IPS-18a (cell line): ENCODE results near the gene GAA.
"Not testable (repeated sequence)": the region's sequence is repeated elsewhere in the genome, so short reads cannot be mapped to it uniquely, and the experiment has no call there.

ENCODE experiments used
- H3K27ac ChIP-seq: one replicate; pipeline ENCODE4 v1.5.1; 2013; ENCODE audit warnings: low read length
- H3K27me3 ChIP-seq: one replicate; pipeline ENCODE4 v1.6.1; 2013; ENCODE audit warnings: mild to moderate bottlenecking, low read length; ENCODE audit not compliant: control insufficient read depth, insufficient read depth
- H3K36me3 ChIP-seq: one replicate; pipeline ENCODE4 v1.6.1; 2013; ENCODE audit warnings: low read depth, low read length; ENCODE audit not compliant: control insufficient read depth
- H3K4me1 ChIP-seq: one replicate; pipeline ENCODE4 v1.6.1; 2013; ENCODE audit warnings: low read depth, low read length; ENCODE audit not compliant: control insufficient read depth
- H3K4me3 ChIP-seq: one replicate; pipeline ENCODE4 v1.5.1; 2013; ENCODE audit warnings: low read length
- H3K9ac ChIP-seq: one replicate; pipeline ENCODE4 v1.6.1; 2013; ENCODE audit warnings: mild to moderate bottlenecking, low read length, moderate library complexity
- H3K9me3 ChIP-seq: one replicate; pipeline ENCODE4 v1.6.1; 2013; ENCODE audit warnings: low read depth, low read length; ENCODE audit not compliant: control insufficient read depth

GAA gene

GRCh38 chr17:80086081-80086480 lies 15.3 kb upstream of the GAA start:
- no peak overlapping the region for H3K9ac ChIP-seq
- H3K27me3 ChIP-seq: no peaks in the 10 kb centered on the region
- H3K4me1 ChIP-seq: no peaks in the 10 kb centered on the region
- H3K27ac ChIP-seq: no peak overlapping the region
- H3K9me3 ChIP-seq: no peaks in the 10 kb centered on the region
- H3K4me3 ChIP-seq: no peak overlapping the region
- H3K36me3 ChIP-seq: no peaks in the 10 kb centered on the region

GRCh38 chr17:80086616-80087015 lies 14.8 kb upstream of the GAA start:
- Histone ChIP-seq H3K9ac (no peak overlapping the region), H3K36me3 (no peaks in the 10 kb centered on the region), H3K27ac (no peak overlapping the region), H3K4me1 (no peaks in the 10 kb centered on the region), H3K9me3 (no peaks in the 10 kb centered on the region), H3K27me3 (no peaks in the 10 kb centered on the region), H3K4me3 (no peak overlapping the region)

DNA sequence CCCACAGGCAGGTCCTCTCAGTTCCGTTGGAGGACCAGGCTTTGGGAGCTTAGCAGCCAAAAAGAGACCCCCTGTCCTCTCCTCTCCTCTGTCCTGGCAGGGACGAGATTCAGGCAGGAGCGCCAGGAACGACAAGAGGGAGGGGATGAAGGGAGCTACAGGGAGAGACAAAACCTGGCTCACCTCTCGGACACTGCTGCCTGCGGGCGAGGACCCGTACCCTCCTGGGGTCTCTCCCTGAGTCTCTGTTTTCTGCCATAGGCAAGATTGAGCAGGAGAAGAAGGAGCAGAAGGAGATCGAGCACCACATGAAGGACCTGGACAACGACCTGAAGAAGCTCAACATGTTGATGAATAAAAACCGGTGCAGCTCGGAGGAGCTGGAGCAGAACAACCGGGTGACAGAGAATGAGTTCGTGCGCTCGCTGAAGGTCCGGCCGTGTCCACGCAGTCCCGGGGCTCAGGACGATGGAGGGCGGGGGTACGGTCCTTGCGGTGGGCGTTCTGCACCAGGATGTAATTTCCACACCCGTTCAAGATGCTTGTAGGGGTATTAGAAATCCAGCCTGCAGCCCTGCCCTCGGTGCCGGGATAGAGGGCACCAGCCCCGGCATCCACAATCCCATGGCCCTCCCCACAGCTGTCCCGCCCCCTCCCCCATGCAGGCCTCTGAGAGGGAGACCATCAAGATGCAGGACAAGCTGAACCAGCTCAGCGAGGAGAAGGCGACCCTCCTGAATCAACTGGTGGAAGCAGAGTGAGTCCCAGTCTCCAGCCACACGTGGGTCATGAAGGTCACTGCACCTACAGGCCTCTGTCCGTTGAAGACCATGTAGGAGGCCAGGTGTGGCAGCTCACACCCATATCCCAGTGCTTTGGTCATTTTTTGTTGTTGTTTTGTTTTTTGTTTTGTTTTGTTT lies 13.8 kb upstream of the GAA start:
- Histone ChIP-seq H3K4me1 (no peaks in the 10 kb centered on the region), H3K36me3 (no peaks in the 10 kb centered on the region), H3K27me3 (no peaks in the 10 kb centered on the region), H3K4me3 (no peak overlapping the region), H3K9ac (no peak overlapping the region), H3K9me3 (no peaks in the 10 kb centered on the region), H3K27ac (no peak overlapping the region)

DNA sequence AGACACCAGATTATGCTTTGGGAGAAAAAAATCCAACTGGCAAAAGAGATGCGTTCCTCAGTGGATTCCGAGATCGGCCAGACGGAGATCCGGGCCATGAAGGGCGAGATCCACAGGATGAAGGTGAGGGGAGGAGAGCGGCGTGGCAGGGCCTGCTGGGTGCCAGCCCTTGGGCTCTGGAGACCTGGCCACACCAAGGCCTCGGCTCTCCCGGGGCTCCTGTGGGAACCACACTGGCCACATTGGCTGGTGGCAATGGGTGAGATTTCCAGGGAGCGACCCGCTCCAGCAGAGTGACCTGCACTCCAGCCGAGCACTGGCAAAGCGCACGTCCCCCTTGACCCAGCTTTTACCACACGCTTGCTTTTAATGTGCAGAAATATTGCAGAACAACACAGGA lies 11.6 kb upstream of the GAA start:
- Histone ChIP-seq H3K9ac (no peak overlapping the region), H3K36me3 (no peaks in the 10 kb centered on the region), H3K4me1 (no peaks in the 10 kb centered on the region), H3K9me3 (no peaks in the 10 kb centered on the region), H3K4me3 (no peak overlapping the region), H3K27me3 (no peaks in the 10 kb centered on the region), H3K27ac (no peak overlapping the region)

GRCh38 chr17:80090164-80090563 lies 11.2 kb upstream of the GAA start:
- not testable (repeated sequence) for H3K4me3 ChIP-seq, H3K36me3 ChIP-seq, H3K9me3 ChIP-seq, H3K27ac ChIP-seq, H3K9ac ChIP-seq, H3K4me1 ChIP-seq, H3K27me3 ChIP-seq

- Histone ChIP-seq H3K36me3 (no peaks in the 10 kb centered on the region), H3K27me3 (no peaks in the 10 kb centered on the region), H3K27ac (no peak overlapping the region), H3K9me3 (no peaks in the 10 kb centered on the region), H3K9ac (no peak overlapping the region), H3K4me3 (no peak overlapping the region), H3K4me1 (no peaks in the 10 kb centered on the region)
These were observed 10.0 kb upstream of the GAA start for GRCh38 chr17:80091376-80091775.

- H3K9ac ChIP-seq: no peak overlapping the region
- H3K9me3 ChIP-seq: no peaks in the 10 kb centered on the region
- H3K36me3 ChIP-seq: no peaks in the 10 kb centered on the region
- no peaks in the 10 kb centered on the region for H3K27me3 ChIP-seq
- H3K27ac ChIP-seq: no peak overlapping the region
- no peaks in the 10 kb centered on the region for H3K4me1 ChIP-seq
- no peak overlapping the region for H3K4me3 ChIP-seq
These were observed 8.4 kb upstream of the GAA start for GRCh38 chr17:80092959-80093358.

GRCh38 chr17:80095038-80095843 lies 6.1 kb upstream of the GAA start:
- Histone ChIP-seq H3K4me3 (no peak overlapping the region), H3K27ac (no peak overlapping the region), H3K9ac (no peak overlapping the region), H3K27me3 (peaks cover 3% of the 10 kb centered on the region), H3K36me3 (no peaks in the 10 kb centered on the region), H3K4me1 (no peaks in the 10 kb centered on the region), H3K9me3 (no peaks in the 10 kb centered on the region)

GRCh38 chr17:80095844-80096475 lies 5.4 kb upstream of the GAA start:
- Histone ChIP-seq H3K27me3 (peaks cover 10% of the 10 kb centered on the region), H3K27ac (no peak overlapping the region), H3K36me3 (no peaks in the 10 kb centered on the region), H3K9me3 (no peaks in the 10 kb centered on the region), H3K4me1 (peaks cover 3% of the 10 kb centered on the region), H3K4me3 (no peak overlapping the region), H3K9ac (no peak overlapping the region)

GRCh38 chr17:80096561-80097021 lies 4.8 kb upstream of the GAA start:
- Histone ChIP-seq H3K4me1 (peaks cover 3% of the 10 kb centered on the region), H3K9me3 (no peaks in the 10 kb centered on the region), H3K27me3 (peaks cover 10% of the 10 kb centered on the region), H3K27ac (no peak overlapping the region), H3K4me3 (no peak overlapping the region), H3K36me3 (no peaks in the 10 kb centered on the region), H3K9ac (no peak overlapping the region)

DNA sequence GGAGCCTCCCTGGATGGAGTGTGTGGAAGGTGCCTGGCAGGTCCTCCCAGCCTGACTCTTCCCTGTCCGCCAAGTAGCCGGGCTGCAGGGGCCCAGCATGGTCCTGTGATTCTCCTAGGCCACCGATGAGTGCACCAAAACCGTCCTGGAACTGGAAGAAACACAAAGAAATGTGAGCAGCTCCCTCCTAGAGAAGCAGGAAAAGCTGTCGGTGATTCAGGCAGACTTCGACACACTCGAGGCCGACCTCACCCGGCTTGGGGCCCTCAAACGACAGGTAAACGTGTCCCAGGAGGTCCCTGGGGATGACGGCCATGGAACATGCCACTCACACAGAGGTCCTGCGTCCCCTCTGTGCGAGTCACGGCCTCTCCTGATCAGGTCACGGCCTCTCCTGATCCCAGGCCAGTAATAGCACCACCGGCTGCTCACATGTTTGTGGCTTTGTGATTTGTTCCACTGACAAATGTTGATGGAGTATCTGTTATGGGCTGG lies 4.2 kb upstream of the GAA start:
- no peak overlapping the region for H3K9ac ChIP-seq
- no peaks in the 10 kb centered on the region for H3K36me3 ChIP-seq
- H3K27me3 ChIP-seq: peaks cover 10% of the 10 kb centered on the region
- peaks cover 3% of the 10 kb centered on the region for H3K4me1 ChIP-seq
- H3K27ac ChIP-seq: no peak overlapping the region
- H3K9me3 ChIP-seq: no peaks in the 10 kb centered on the region
- H3K4me3 ChIP-seq: no peak overlapping the region
